DND-41 (cell line): ENCODE results near the gene LRRC8A.

Source experiments
- EZH2 ChIP-seq: IDR thresholded peaks from 3 replicates; pipeline ENCODE4 v1.6.1; 2012; ENCODE audit warnings: borderline replicate concordance, low read depth, mild to moderate bottlenecking, moderate library complexity, low read length, inconsistent platforms; ENCODE audit not compliant: severe bottlenecking
- TF ChIP-seq, protein P1 (sequence below): IDR thresholded peaks from 2 replicates; pipeline ENCODE4 v1.5.1; 2012; ENCODE audit warnings: borderline replicate concordance, low read length, moderate library complexity, mild to moderate bottlenecking; ENCODE audit not compliant: poor library complexity, severe bottlenecking; ENCODE audit errors: extremely low read depth

- TF ChIP-seq, protein P1, sequence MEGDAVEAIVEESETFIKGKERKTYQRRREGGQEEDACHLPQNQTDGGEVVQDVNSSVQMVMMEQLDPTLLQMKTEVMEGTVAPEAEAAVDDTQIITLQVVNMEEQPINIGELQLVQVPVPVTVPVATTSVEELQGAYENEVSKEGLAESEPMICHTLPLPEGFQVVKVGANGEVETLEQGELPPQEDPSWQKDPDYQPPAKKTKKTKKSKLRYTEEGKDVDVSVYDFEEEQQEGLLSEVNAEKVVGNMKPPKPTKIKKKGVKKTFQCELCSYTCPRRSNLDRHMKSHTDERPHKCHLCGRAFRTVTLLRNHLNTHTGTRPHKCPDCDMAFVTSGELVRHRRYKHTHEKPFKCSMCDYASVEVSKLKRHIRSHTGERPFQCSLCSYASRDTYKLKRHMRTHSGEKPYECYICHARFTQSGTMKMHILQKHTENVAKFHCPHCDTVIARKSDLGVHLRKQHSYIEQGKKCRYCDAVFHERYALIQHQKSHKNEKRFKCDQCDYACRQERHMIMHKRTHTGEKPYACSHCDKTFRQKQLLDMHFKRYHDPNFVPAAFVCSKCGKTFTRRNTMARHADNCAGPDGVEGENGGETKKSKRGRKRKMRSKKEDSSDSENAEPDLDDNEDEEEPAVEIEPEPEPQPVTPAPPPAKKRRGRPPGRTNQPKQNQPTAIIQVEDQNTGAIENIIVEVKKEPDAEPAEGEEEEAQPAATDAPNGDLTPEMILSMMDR: no peak
- TF ChIP-seq EZH2: no peak
These were observed 4.4 kb downstream of the LRRC8A start for GRCh38 chr9:128886211-128886891.
